Liver (tissue), 3 donors: ENCODE measurements around the gene TNMD.
"Not testable (repeated sequence)": the region's sequence is repeated elsewhere in the genome, so short reads cannot be mapped to it uniquely, and the experiment has no call there.

Experiments
- JUND ChIP-seq, 2 donors: IDR thresholded peaks; 2 replicates each; pipeline ENCODE4 v1.6.1; 2016; ENCODE audit warnings: antibody characterized with exemption in 2 of 2
- RAD21 ChIP-seq, 2 donors: IDR thresholded peaks; 2 replicates each; pipeline ENCODE4 v1.6.1; 2016; ENCODE audit warnings: antibody characterized with exemption in 2 of 2, mild to moderate bottlenecking in 2 of 2
- TF ChIP-seq, protein P1 (sequence below): fragments of 150-350 bp; IDR thresholded peaks from 2 replicates; pipeline ENCODE4 v1.5.1; 2017; ENCODE audit warnings: improper control_type of control experiment, low read depth, low read length; ENCODE audit not compliant: missing input control
- TF ChIP-seq, protein P2 (sequence below): IDR thresholded peaks from 2 replicates; pipeline ENCODE4 v1.6.1; 2016; ENCODE audit warnings: antibody characterized with exemption
- donor health status: healthy.
- donor health status: healthy.

- not testable (repeated sequence) for TF ChIP-seq JUND, RAD21 (IDR thresholded peaks at IDR 0.05)
- TF ChIP-seq, protein P1, sequence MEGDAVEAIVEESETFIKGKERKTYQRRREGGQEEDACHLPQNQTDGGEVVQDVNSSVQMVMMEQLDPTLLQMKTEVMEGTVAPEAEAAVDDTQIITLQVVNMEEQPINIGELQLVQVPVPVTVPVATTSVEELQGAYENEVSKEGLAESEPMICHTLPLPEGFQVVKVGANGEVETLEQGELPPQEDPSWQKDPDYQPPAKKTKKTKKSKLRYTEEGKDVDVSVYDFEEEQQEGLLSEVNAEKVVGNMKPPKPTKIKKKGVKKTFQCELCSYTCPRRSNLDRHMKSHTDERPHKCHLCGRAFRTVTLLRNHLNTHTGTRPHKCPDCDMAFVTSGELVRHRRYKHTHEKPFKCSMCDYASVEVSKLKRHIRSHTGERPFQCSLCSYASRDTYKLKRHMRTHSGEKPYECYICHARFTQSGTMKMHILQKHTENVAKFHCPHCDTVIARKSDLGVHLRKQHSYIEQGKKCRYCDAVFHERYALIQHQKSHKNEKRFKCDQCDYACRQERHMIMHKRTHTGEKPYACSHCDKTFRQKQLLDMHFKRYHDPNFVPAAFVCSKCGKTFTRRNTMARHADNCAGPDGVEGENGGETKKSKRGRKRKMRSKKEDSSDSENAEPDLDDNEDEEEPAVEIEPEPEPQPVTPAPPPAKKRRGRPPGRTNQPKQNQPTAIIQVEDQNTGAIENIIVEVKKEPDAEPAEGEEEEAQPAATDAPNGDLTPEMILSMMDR = not testable (repeated sequence)
- TF ChIP-seq, protein P2, sequence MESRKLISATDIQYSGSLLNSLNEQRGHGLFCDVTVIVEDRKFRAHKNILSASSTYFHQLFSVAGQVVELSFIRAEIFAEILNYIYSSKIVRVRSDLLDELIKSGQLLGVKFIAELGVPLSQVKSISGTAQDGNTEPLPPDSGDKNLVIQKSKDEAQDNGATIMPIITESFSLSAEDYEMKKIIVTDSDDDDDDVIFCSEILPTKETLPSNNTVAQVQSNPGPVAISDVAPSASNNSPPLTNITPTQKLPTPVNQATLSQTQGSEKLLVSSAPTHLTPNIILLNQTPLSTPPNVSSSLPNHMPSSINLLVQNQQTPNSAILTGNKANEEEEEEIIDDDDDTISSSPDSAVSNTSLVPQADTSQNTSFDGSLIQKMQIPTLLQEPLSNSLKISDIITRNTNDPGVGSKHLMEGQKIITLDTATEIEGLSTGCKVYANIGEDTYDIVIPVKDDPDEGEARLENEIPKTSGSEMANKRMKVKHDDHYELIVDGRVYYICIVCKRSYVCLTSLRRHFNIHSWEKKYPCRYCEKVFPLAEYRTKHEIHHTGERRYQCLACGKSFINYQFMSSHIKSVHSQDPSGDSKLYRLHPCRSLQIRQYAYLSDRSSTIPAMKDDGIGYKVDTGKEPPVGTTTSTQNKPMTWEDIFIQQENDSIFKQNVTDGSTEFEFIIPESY = not testable (repeated sequence)
These were observed 19.2 kb upstream of the TNMD start for GRCh38 chrX:100565534-100565933.
